ENCODE data around the gene PLAC1. TPM values are rescaled to one million over a fixed set of nuclear protein-coding genes. Genes with fewer than 3 reads are reported as not detected.

Gene PLAC1, protein sequence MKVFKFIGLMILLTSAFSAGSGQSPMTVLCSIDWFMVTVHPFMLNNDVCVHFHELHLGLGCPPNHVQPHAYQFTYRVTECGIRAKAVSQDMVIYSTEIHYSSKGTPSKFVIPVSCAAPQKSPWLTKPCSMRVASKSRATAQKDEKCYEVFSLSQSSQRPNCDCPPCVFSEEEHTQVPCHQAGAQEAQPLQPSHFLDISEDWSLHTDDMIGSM
- total RNA-seq = not detected in 2 replicates

DNA sequence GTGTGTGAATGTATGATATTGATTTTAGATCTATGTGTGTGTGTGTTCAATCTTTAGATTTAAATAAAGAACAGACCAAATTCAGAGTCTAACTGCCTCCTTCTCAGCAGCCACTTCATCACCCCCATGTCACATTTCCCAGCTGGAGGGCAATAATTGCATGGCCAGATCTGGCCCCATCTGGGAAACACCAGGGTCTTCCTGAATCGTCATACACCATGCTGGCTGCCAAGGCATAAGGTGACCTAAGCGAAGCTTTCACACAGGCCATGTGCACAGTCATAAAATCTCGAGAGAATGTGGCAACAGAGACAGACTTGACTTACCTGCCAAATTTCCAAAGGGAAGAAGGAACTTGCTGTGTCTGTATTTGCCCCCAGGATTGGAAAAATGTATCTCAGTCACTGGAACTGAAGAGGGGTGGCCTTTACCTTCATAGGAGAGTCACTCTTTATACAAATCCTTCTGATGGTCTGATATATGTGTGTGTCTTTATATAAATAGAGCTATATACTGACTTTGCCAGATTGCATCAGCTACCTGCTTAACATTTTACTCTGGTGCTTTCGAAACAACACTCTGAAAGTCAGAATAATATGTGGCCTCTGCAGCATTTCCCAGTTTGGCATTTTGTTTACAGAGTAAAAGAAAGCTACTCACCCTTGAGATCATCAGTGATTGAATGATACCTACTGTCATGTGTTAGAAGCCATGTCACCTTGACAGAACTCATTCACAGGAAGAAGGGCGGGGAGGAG, at the start of gene PLAC1:
Gene PLAC1 (minus strand): TSS at position 470 of the 758 bp plus-strand sequence. CDS start 91,789 bp downstream, outside the sequence.

Small RNA genes within 50 kb of the gene (small RNA-seq; reads per million reads assigned to genes)
- gene AC004383.1 (not detected), gene MIR450A1 (3.2 reads per million, percentile 84 among the genes with 10 or more reads in this experiment), gene MIR450A2 (15.4 reads per million, percentile 95 among the genes with 10 or more reads in this experiment), gene MIR450B (2.5 reads per million, percentile 78 among the genes with 10 or more reads in this experiment), gene MIR503 (242 reads per million, percentile 98 among the genes with 10 or more reads in this experiment), gene MIR542 (8.7 reads per million, percentile 93 among the genes with 10 or more reads in this experiment)

Other genes starting within 250 kb of the PLAC1 start
- gene HPRT1, start 198.3 kb downstream of the PLAC1 start, total RNA-seq = 7.6 and 11.4 TPM in 2 replicates
- 6.5 and 7.4 TPM in 2 replicates for gene PABIR2, start 138.7 kb upstream of the PLAC1 start, total RNA-seq